OCI-LY3 (cell line): ENCODE data around the gene MEG3.

Experiments used
- EZH2phosphoT487 ChIP-seq: fragments of 200-600 bp; shearing (Covaris generic); IDR thresholded peaks from 2 replicates; pipeline ENCODE4 v1.6.1; 2018; ENCODE audit warnings: antibody characterized with exemption, mixed run types, low read depth
- TF ChIP-seq, protein P1 (sequence below): fragments of 200-600, 300-600 bp; sonication (generic); IDR thresholded peaks from 2 replicates; pipeline ENCODE4 v1.5.1; 2014; ENCODE audit warnings: antibody characterized with exemption, low read length, low read depth

DNA sequence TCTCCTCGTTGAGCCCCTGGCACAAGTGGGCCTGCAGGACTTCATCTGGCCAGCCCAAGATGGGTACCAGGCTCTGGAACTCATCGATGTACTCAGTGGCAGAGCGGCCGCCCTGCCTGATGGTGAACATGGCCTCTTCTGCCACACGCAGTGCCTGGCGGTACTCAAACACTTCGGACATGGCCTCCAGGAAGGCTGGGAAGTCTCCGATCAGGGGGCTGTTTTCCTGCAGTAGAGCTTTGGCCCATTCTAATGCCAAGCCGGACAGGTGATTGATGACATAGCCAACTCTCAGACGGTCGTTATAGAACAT, 57.8 kb downstream of the MEG3 start:
- TF ChIP-seq, protein P1, sequence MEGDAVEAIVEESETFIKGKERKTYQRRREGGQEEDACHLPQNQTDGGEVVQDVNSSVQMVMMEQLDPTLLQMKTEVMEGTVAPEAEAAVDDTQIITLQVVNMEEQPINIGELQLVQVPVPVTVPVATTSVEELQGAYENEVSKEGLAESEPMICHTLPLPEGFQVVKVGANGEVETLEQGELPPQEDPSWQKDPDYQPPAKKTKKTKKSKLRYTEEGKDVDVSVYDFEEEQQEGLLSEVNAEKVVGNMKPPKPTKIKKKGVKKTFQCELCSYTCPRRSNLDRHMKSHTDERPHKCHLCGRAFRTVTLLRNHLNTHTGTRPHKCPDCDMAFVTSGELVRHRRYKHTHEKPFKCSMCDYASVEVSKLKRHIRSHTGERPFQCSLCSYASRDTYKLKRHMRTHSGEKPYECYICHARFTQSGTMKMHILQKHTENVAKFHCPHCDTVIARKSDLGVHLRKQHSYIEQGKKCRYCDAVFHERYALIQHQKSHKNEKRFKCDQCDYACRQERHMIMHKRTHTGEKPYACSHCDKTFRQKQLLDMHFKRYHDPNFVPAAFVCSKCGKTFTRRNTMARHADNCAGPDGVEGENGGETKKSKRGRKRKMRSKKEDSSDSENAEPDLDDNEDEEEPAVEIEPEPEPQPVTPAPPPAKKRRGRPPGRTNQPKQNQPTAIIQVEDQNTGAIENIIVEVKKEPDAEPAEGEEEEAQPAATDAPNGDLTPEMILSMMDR, result no peak
- no peak for TF ChIP-seq EZH2phosphoT487
